HepG2 (cell line): ENCODE results near the gene DISP2. TPM values are rescaled to one million over a fixed set of nuclear protein-coding genes. Genes with fewer than 3 reads are reported as not detected.

Experiments used
- ATAC-seq: fragments of 200-7000 bp; cut with Tn5 transposase; 3 replicates; pipeline ENCODE4 v1.9.1; 2020; ENCODE audit warnings: mild to moderate bottlenecking, moderate library complexity
- BruUV-seq: library from RNA; stranded (reverse); fragments of 400-500 nt; replicated peaks from 2 replicates; lab custom pipeline; 2021; lab: Mats Ljungman, UMichigan
- CTCF ChIA-PET: fragments of 300-600 bp; formaldehyde crosslinking; extraction: SDS; loops from one replicate; lab custom pipeline; 2021; ENCODE audit warnings: low total read pairs, inconsistent platforms, low intra/inter-chr PET ratio; lab: Yijun Ruan, JAX
- POLR2A ChIA-PET: fragments of 350-600 bp; sonication (Branson Sonifier 250); formaldehyde crosslinking; loops from one replicate; lab custom pipeline; 2020; ENCODE audit warnings: antibody characterized with exemption, inconsistent platforms; lab: Yijun Ruan, JAX
- DNase-seq: peaks from one replicate; pipeline ENCODE4 v3.0.0-alpha.2; 2015; ENCODE audit warnings: low spot score
- FAIRE-seq: peaks from 3 replicates; lab custom pipeline; 2011; peaks lifted over from hg19 to GRCh38; lab: Jason Lieb, UNC
- H2AFZ ChIP-seq: one replicate; pipeline ENCODE4 v1.6.1; 2011; ENCODE audit warnings: low read length, inconsistent platforms
- H3K27ac ChIP-seq: fragments of 300-600 bp; 3 replicates; pipeline ENCODE4 v1.8.0; 2011; ENCODE audit warnings: mixed run types, mild to moderate bottlenecking, mixed read lengths, low read length, inconsistent platforms; ENCODE audit not compliant: insufficient read depth; ENCODE audit errors: extremely low read length
- H3K27me3 ChIP-seq, 2 experiments: fragments of 200-600 bp in 1 of 2; 2 replicates in 1 of 2; 3 replicates in 1 of 2; pipeline versions ENCODE4 v1.6.0 to v1.8.0; 2011; ENCODE audit warnings: low read length in 2 of 2, mild to moderate bottlenecking in 2 of 2, moderate library complexity in 2 of 2, inconsistent platforms in 1 of 2; ENCODE audit not compliant: insufficient read depth in 2 of 2, control insufficient read depth in 1 of 2
- H3K36me3 ChIP-seq, 2 experiments: fragments of 200-600 bp in 1 of 2; replicated peaks in 1 of 2; 2 replicates in 1 of 2; 3 replicates in 1 of 2; pipeline versions ENCODE4 v1.5.1 to v1.8.0; 2011; ENCODE audit warnings: low read length in 2 of 2, inconsistent platforms in 1 of 2; ENCODE audit not compliant: insufficient read depth in 2 of 2, control insufficient read depth in 1 of 2
- H3K4me1 ChIP-seq: 2 replicates; pipeline ENCODE4 v1.5.1; 2012; ENCODE audit warnings: low read length, inconsistent platforms; ENCODE audit not compliant: insufficient read depth
- H3K4me2 ChIP-seq: 2 replicates; pipeline ENCODE4 v1.6.0; 2011; ENCODE audit warnings: low read depth, low read length, inconsistent platforms
- H3K4me3 ChIP-seq, 3 experiments: fragments of 200-600 bp in 1 of 3; sonication (generic), shearing (Covaris generic) in 1 of 3; replicated peaks in 1 of 3; 2 replicates each; pipeline ENCODE4 v1.5.1; 2011 to 2016; ENCODE audit warnings: low read length in 3 of 3, inconsistent platforms in 2 of 3, low read depth in 2 of 3, mild to moderate bottlenecking in 2 of 3, control low read depth in 1 of 3, mixed read lengths in 1 of 3; ENCODE audit not compliant: insufficient read depth in 1 of 3
- H3K79me2 ChIP-seq: one replicate; pipeline ENCODE4 v1.6.1; 2011; ENCODE audit warnings: low read length, inconsistent platforms; ENCODE audit not compliant: insufficient read depth
- H3K9ac ChIP-seq: 2 replicates; pipeline ENCODE4 v1.6.0; 2011; ENCODE audit warnings: mild to moderate bottlenecking, low read depth, low read length, inconsistent platforms; ENCODE audit not compliant: insufficient read depth
- H3K9me3 ChIP-seq: 2 replicates; pipeline ENCODE4 v1.5.1; 2012; ENCODE audit warnings: mild to moderate bottlenecking, low read length
- H4K20me1 ChIP-seq: 2 replicates; pipeline ENCODE4 v1.6.0; 2011; ENCODE audit warnings: inconsistent platforms, mild to moderate bottlenecking, low read length, moderate library complexity; ENCODE audit not compliant: insufficient read depth
- DBP ChIP-seq: sonication (generic); formaldehyde crosslinking; IDR thresholded peaks from 2 replicates; pipeline ENCODE4 v1.4.0; 2020; ENCODE audit warnings: missing genetic modification reagents; ENCODE audit errors: not compliant biosample characterization
- MAFF ChIP-seq: IDR thresholded peaks from 2 replicates; pipeline ENCODE4 v1.6.1; 2011; ENCODE audit warnings: low read depth, low read length, improper control_type of control experiment
- MAFK ChIP-seq, 2 experiments: IDR thresholded peaks in 1 of 2; conservative IDR thresholded peaks in 1 of 2; 2 replicates each; pipeline ENCODE4 v1.6.1; 2011; ENCODE audit warnings: improper control_type of control experiment in 2 of 2, low read length in 2 of 2
- ZNF644 ChIP-seq: IDR thresholded peaks from 2 replicates; pipeline ENCODE4 v1.6.1; 2016; ENCODE audit warnings: low read depth
- ZSCAN5A ChIP-seq: sonication (generic); formaldehyde crosslinking; IDR thresholded peaks from 2 replicates; pipeline ENCODE4 v1.8.0; 2022; ENCODE audit warnings: mild to moderate bottlenecking, missing genetic modification reagents, borderline replicate concordance
- WGBS: methylation state at CpG from one replicate; pipeline ENCODE4 v1.1.6; 2017; ENCODE audit warnings: low lambda C conversion rate; 5-methylcytosine and 5-hydroxymethylcytosine counted together
- in situ Hi-C: cut with HindIII; loops from 2 replicates; pipeline ENCODE4 v1.10.0; 2017; ENCODE audit warnings: low pct_unique_long_range_greater_than_20kb; ENCODE audit not compliant: extremely low pct_ligation_motif_present
- intact Hi-C: fragments of 100-400 bp; cut with micrococcal nuclease; formaldehyde crosslinking; loops from one replicate; pipeline ENCODE4 v1.10.0; 2022; ENCODE audit not compliant: unreplicated experiment
- polyA plus RNA-seq, 8 experiments: library from polyadenylated mRNA; depleted of rRNA in 3 of 8; stranded (reverse) in 7 of 8; unstranded in 1 of 8; fragments of >200 nt; fragmentation: Illumina TruSeq in 4 of 8; extraction: Trizol in 4 of 8; gene quantifications; 2 replicates each; pipeline versions ENCODE4 v1.2.1 to v1.2.3, GENCODE V29; 2011 to 2016; ENCODE audit warnings: low read depth in 4 of 8, missing spikeins in 1 of 8, mixed read lengths in 1 of 8; ENCODE audit not compliant: insufficient read depth in 1 of 8
- total RNA-seq, 5 experiments: library from RNA; depleted of rRNA; stranded (reverse); fragments of >200 nt; fragmentation: Illumina TruSeq; extraction: Trizol; gene quantifications; 2 replicates each; pipeline ENCODE4 v1.2.3, GENCODE V29; 2016; ENCODE audit warnings: low read depth in 1 of 5

Gene DISP2
- total and polyA plus RNA-seq, 2 of the 13 experiments (the other 11 are each of a cell fraction or from before 2014, with no cell fraction given), result 0.09 to 0.32 TPM

- 81% methylated on average over 3 of the region's 3 CpGs for WGBS
- H3K9me3 ChIP-seq, result no peaks in the 10 kb centered on the region
- intact Hi-C loops (no loop called here), in situ Hi-C loops (no loop called here)
- BruUV-seq, result no TSS peak
- no peak overlapping the region for H3K4me3 ChIP-seq
- TF ChIP-seq ZNF644, result no peak
- ATAC-seq (no peak), FAIRE-seq (no peak), DNase-seq (no peak)
- no peaks in the 10 kb centered on the region for H3K27me3 ChIP-seq
- H2AFZ ChIP-seq, result no peak overlapping the region
- no peaks in the 10 kb centered on the region for H3K36me3 ChIP-seq
- H3K4me1 ChIP-seq, result peaks cover 24% of the 10 kb centered on the region
- H3K27ac ChIP-seq, result no peak overlapping the region
- CTCF ChIA-PET, result no interaction called here
- H3K9ac ChIP-seq, result no peak overlapping the region
- POLR2A ChIA-PET, result interaction anchor here (1.4 kb wide), 1 partner anchor 10 kb away, joined by 3 read pairs; no protein-coding TSS in a partner anchor
- H3K79me2 ChIP-seq, result no peaks in the 10 kb centered on the region
- H3K4me2 ChIP-seq, result no peak overlapping the region
- no peaks in the 10 kb centered on the region for H4K20me1 ChIP-seq
These were observed 29.8 kb upstream of the DISP2 start for GRCh38 chr15:40328176-40328575.

GRCh38 chr15:40328751-40329150 is 29.3 kb upstream of the DISP2 start:
- ATAC-seq, result no peak
- no peak overlapping the region for H2AFZ ChIP-seq
- 78% methylated on average over 5 of the region's 5 CpGs for WGBS
- no peak overlapping the region for H3K4me3 ChIP-seq
- no peaks in the 10 kb centered on the region for H3K9me3 ChIP-seq
- TF ChIP-seq MAFK (conservative IDR thresholded peaks at IDR 0.05 in 1 of 2, IDR thresholded peaks at IDR 0.05 in 1 of 2; ENCODE audit: low read length in 2 of 2) (peak; percentile 49 to 72), ZSCAN5A (no peak), DBP (no peak), MAFF (peak; percentile 51)
- no peaks in the 10 kb centered on the region for H3K79me2 ChIP-seq
- no peak overlapping the region for H3K4me2 ChIP-seq
- H3K4me1 ChIP-seq, result peaks cover 27% of the 10 kb centered on the region
- no peak overlapping the region for H3K9ac ChIP-seq
- CTCF ChIA-PET, result no interaction called here
- H3K27me3 ChIP-seq, result no peaks in the 10 kb centered on the region
- POLR2A ChIA-PET, result interaction anchor here (1.4 kb wide), 1 partner anchor 10 kb away, joined by 3 read pairs; no protein-coding TSS in a partner anchor
- no peak overlapping the region for H3K27ac ChIP-seq
- no peak for FAIRE-seq
- H3K36me3 ChIP-seq, result no peaks in the 10 kb centered on the region
- H4K20me1 ChIP-seq, result no peaks in the 10 kb centered on the region
- intact Hi-C loops, result no loop called here
- BruUV-seq, result no TSS peak
- in situ Hi-C loops, result no loop called here
- DNase-seq, result no peak
